DMS53 treated with DMSO at 0.1 percent for 48 hours (cell line): ENCODE measurements around the gene LONP2.
"Not testable (repeated sequence)": the region's sequence is repeated elsewhere in the genome, so short reads cannot be mapped to it uniquely, and the experiment has no call there.

Experiments
- DNase-seq: peaks from one replicate; lab custom pipeline; 2025; ENCODE audit not compliant: unreplicated experiment; lab: John Stamatoyannopoulos, UW

LONP2 gene

GRCh38 chr16:48330189-48330840 lies 86.2 kb downstream of the LONP2 start:
- no peak for DNase-seq

GRCh38 chr16:48330841-48331192 lies 86.7 kb downstream of the LONP2 start:
- no peak for DNase-seq

- no peak for DNase-seq
These were observed 88.9 kb downstream of the LONP2 start for GRCh38 chr16:48332978-48333377.

- no peak for DNase-seq
These were observed 90.2 kb downstream of the LONP2 start for GRCh38 chr16:48334325-48334724.

GRCh38 chr16:48335961-48336360 lies 91.9 kb downstream of the LONP2 start:
- DNase-seq, result no peak

GRCh38 chr16:48340054-48340453 lies 96.0 kb downstream of the LONP2 start:
- DNase-seq, result no peak

GRCh38 chr16:48342591-48342990 lies 98.5 kb downstream of the LONP2 start:
- no peak for DNase-seq

GRCh38 chr16:48347191-48347865 lies 103.2 kb downstream of the LONP2 start:
- DNase-seq, result no peak

GRCh38 chr16:48347980-48348379 lies 103.9 kb downstream of the LONP2 start:
- no peak for DNase-seq

GRCh38 chr16:48350736-48351135 lies 106.6 kb downstream of the LONP2 start:
- no peak for DNase-seq

- no peak for DNase-seq
These were observed 108.7 kb downstream of the LONP2 start for GRCh38 chr16:48352648-48353390.

GRCh38 chr16:48353565-48354163 lies 109.6 kb downstream of the LONP2 start:
- peak; percentile 76 for DNase-seq

GRCh38 chr16:48354385-48354784 lies 110.3 kb downstream of the LONP2 start:
- DNase-seq, result not testable (repeated sequence)

- DNase-seq, result no peak
These were observed 111.1 kb downstream of the LONP2 start for GRCh38 chr16:48354877-48355855.

- DNase-seq, result no peak
These were observed 112.7 kb downstream of the LONP2 start for GRCh38 chr16:48356633-48357376.

GRCh38 chr16:48358419-48358818 lies 114.3 kb downstream of the LONP2 start:
- no peak for DNase-seq

GRCh38 chr16:48359983-48360382 lies 115.9 kb downstream of the LONP2 start:
- no peak for DNase-seq

- DNase-seq, result peak; percentile 16
These were observed 116.9 kb downstream of the LONP2 start for GRCh38 chr16:48361012-48361411.

- DNase-seq, result no peak
These were observed 117.5 kb downstream of the LONP2 start for GRCh38 chr16:48361540-48362144.
